GM21360 (cell line): ENCODE results near the gene SAP30BP.

ENCODE experiments used
- ATAC-seq: cut with Tn5 transposase; IDR thresholded peaks from one replicate; pipeline ENCODE4 v1.9.1; 2021; ENCODE audit warnings: mild to moderate bottlenecking, moderate library complexity; ENCODE audit not compliant: unreplicated experiment

SAP30BP gene

GRCh38 chr17:75684249-75684648, 17.1 kb downstream of the SAP30BP start:
- no peak for ATAC-seq

GRCh38 chr17:75684924-75685323, 17.8 kb downstream of the SAP30BP start:
- no peak for ATAC-seq

DNA sequence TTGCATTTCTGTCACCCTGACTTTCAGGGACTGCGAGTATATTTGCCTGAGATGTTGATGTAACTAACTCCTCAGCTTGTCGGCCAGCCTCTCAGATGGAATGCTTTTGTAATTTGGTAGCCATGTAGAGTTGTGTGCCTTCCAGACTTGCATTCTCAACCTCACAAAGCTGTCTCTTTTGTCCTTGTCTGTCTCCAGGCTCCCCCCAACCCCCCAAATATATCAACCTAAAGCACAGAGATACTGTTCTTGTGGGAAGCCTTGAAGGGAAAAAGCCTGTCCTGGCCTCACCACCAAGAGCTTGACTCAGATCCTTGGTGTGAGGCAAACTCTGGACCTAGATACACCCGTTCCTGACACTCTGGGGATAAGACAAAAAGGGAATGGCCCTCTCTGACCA, 18.4 kb downstream of the SAP30BP start:
- no peak for ATAC-seq

- no peak for ATAC-seq
Observed at GRCh38 chr17:75688209-75688825, 21.2 kb downstream of the SAP30BP start.

- ATAC-seq: no peak
Observed at GRCh38 chr17:75689441-75689873, 22.3 kb downstream of the SAP30BP start.

DNA sequence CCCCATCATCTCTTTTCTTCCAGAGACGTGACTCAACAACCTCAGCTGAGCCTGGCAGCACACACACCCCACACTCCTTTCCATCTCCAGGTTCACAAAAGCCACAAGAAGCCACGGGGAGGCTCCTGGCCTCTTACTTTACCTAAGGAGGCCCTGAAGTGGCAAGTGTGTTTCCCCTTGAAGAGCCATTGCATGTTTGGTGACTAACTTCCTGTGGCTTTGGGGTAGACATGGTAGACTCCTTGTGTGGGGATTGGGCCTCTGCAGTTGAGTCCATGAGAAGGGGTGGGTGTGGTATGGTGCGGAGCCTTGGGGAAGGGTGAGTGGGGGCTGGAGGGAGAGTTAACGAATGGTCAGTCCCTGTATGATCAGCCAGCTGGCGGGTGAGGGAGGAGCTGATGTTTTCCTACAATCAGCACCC, 24.2 kb downstream of the SAP30BP start:
- ATAC-seq: no peak

GRCh38 chr17:75691801-75692626, 24.9 kb downstream of the SAP30BP start:
- no peak for ATAC-seq

DNA sequence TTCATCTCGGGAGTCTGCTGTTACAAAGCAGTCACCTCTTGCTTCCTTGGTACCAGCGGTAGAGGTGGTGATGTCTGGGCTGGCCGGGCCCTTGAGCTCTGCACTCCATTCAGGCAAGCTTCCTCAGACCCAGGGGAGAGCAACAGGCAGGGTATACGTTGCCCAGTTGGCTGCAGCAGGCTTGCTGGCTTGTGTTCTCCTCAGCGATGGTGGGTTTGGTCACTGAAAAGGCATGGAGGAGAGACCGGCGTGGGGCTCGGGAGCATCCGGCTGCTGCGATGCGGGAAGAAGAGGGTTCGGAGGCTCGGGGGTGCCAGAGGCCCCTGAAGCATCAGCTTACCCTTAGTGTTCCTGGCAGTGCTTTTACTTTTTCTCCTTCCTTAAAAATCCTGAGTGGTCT, 25.8 kb downstream of the SAP30BP start:
- ATAC-seq: no peak

- no peak for ATAC-seq
Observed at GRCh38 chr17:75693500-75694481, 26.7 kb downstream of the SAP30BP start.

GRCh38 chr17:75694536-75694935, 27.4 kb downstream of the SAP30BP start:
- ATAC-seq: no peak

- ATAC-seq: no peak
Observed at GRCh38 chr17:75695141-75695829, 28.1 kb downstream of the SAP30BP start.

- ATAC-seq: no peak
Observed at GRCh38 chr17:75695830-75696271, 28.7 kb downstream of the SAP30BP start.

DNA sequence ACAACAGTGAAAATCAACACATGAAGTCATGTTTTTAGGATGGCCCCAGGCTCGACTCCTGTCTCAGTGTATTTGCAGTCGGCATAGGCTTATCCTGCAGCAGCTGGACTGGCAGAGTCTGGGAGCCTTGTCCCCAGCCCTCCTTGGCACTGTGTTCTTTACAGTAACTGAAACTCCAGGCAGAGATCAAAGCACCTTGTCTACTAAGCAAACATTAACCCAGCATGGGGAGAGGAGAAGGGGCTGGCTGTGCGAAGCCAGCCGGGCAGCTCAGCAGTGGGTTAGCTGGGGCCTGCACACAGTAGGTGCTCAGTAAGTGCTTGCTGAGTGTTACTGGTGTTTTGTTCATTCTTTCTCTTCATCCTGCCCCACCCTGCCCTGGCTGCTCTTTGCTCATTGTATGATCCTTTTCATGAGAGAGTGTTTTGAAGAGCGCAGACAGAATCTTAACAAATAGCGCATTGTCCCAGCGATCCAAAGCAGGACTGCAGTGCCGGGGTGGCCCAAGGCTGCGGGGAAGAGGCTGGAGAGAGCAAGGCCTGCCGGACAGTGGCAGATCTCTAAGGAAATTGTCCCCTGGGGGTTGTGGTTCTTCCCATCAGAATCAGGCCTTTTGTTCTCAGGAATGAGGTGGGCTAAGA, 30.6 kb downstream of the SAP30BP start:
- no peak for ATAC-seq

GRCh38 chr17:75698659-75699058, 31.5 kb downstream of the SAP30BP start:
- no peak for ATAC-seq

DNA sequence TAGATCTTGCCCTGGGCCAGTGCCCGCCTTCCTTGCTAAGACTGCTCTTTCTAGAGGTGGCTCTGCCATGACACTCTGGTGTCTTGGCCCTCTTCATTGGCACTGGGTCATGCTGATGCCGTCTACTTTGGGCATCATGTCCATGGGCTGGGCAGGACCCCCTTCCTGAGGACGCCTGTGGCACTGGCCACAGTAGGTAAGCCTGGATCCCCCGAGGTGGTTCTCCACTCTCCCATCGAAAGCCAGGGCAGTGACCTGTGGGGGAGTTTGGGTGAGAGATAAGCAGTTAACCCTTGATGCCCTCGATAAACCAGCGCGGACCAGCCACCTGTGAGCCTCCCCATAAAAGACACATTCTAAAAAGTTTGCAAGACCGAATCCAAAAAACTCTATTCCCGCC, 34.1 kb downstream of the SAP30BP start:
- no peak for ATAC-seq

- no peak for ATAC-seq
Observed at GRCh38 chr17:75703191-75703590, 36.1 kb downstream of the SAP30BP start.

- no peak for ATAC-seq
Observed at GRCh38 chr17:75703591-75703990, 36.5 kb downstream of the SAP30BP start.

- ATAC-seq: no peak
Observed at GRCh38 chr17:75704963-75705875, 38.1 kb downstream of the SAP30BP start.
